ENCODE data around the gene FNIP1.

DNA sequence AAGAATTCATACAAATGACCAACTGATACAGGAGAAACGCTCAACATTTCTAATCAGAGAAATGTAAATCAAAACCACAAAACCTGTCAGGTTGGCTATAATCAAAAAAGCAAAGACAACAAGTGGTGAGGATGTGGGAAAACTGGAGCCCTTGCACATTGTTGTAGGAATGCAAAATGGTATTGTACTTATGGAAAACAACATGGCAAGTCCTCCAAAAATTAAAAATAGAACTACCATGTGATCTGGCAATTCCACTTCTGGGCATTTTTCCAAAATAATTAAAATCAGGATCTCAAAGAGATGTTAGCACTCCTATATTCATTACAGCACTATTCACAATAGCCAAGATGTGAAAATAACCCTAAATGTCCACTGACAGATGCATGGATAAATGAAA lies 76.1 kb downstream of the FNIP1 start:
- TF ChIP-seq, protein P1, sequence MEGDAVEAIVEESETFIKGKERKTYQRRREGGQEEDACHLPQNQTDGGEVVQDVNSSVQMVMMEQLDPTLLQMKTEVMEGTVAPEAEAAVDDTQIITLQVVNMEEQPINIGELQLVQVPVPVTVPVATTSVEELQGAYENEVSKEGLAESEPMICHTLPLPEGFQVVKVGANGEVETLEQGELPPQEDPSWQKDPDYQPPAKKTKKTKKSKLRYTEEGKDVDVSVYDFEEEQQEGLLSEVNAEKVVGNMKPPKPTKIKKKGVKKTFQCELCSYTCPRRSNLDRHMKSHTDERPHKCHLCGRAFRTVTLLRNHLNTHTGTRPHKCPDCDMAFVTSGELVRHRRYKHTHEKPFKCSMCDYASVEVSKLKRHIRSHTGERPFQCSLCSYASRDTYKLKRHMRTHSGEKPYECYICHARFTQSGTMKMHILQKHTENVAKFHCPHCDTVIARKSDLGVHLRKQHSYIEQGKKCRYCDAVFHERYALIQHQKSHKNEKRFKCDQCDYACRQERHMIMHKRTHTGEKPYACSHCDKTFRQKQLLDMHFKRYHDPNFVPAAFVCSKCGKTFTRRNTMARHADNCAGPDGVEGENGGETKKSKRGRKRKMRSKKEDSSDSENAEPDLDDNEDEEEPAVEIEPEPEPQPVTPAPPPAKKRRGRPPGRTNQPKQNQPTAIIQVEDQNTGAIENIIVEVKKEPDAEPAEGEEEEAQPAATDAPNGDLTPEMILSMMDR (IDR thresholded peaks at IDR 0.05; ENCODE audit: low read length), result no peak
- no peak for TF ChIP-seq EZH2 (optimal IDR thresholded peaks at IDR 0.05; ENCODE audit: low read depth, low read length)
- no peak for TF ChIP-seq EZH2phosphoT487 (IDR thresholded peaks at IDR 0.05; ENCODE audit: low read length)
